Measurements from ENCODE around the gene MUC4.
"Not testable (repeated sequence)": the region's sequence is repeated elsewhere in the genome, so short reads cannot be mapped to it uniquely, and the experiment has no call there.

MUC4 gene

GRCh38 chr3:195744437-195744836 is 67.3 kb downstream of the MUC4 start:
- no peak overlapping the region for H3K27ac ChIP-seq
- TF ChIP-seq CTCF (conservative IDR thresholded peaks at IDR 0.05) = no peak
- no peak for TF ChIP-seq ZFX (IDR thresholded peaks at IDR 0.05)

- TF ChIP-seq CTCF (conservative IDR thresholded peaks at IDR 0.05) = no peak
- no peak overlapping the region for H3K27ac ChIP-seq
Measured at GRCh38 chr3:195739561-195740111, 72.1 kb downstream of the MUC4 start.

GRCh38 chr3:195738274-195739044 is 73.3 kb downstream of the MUC4 start:
- TF ChIP-seq ZFX (IDR thresholded peaks at IDR 0.05) (no peak), CTCF (conservative IDR thresholded peaks at IDR 0.05) (no peak)
- no peak overlapping the region for H3K27ac ChIP-seq

GRCh38 chr3:195737782-195738181 is 73.9 kb downstream of the MUC4 start:
- not testable (repeated sequence) for H3K27ac ChIP-seq

- no peak overlapping the region for H3K27ac ChIP-seq
- TF ChIP-seq ZFX (IDR thresholded peaks at IDR 0.05) (no peak), CTCF (conservative IDR thresholded peaks at IDR 0.05) (no peak)
Measured at GRCh38 chr3:195736866-195737490, 74.8 kb downstream of the MUC4 start.

GRCh38 chr3:195735036-195735695 is 76.6 kb downstream of the MUC4 start:
- H3K27ac ChIP-seq = no peak overlapping the region
- TF ChIP-seq CTCF (conservative IDR thresholded peaks at IDR 0.05) = no peak
- no peak for TF ChIP-seq ZFX (IDR thresholded peaks at IDR 0.05)

GRCh38 chr3:195732940-195733339 is 78.8 kb downstream of the MUC4 start:
- no peak overlapping the region for H3K27ac ChIP-seq
- TF ChIP-seq CTCF (conservative IDR thresholded peaks at IDR 0.05) (no peak), ZFX (IDR thresholded peaks at IDR 0.05) (no peak)
